Ramos (cell line): ENCODE results near the gene RRAS.

Source experiments
- in situ Hi-C: fragments of 300-500 bp; cut with MboI; formaldehyde crosslinking; loops from one replicate; pipeline ENCODE4 v1.14.3; 2022; ENCODE audit warnings: low sequenced_read_pairs; ENCODE audit not compliant: unreplicated experiment

The RRAS gene

DNA sequence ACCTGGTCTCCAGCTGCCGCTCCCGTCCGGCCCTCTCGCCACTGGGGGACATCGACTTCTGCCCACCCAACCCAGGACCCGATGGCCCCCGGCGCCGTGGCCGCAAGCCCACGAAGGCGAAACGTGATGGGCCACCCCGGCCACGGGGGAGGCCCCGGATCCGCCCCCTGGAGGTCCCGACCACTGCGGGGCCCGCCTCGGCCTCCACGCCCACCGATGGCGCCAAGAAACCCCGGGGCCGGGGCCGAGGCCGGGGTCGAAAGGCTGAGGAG, 42.3 kb downstream of the RRAS start:
- in situ Hi-C loops: no loop called here

DNA sequence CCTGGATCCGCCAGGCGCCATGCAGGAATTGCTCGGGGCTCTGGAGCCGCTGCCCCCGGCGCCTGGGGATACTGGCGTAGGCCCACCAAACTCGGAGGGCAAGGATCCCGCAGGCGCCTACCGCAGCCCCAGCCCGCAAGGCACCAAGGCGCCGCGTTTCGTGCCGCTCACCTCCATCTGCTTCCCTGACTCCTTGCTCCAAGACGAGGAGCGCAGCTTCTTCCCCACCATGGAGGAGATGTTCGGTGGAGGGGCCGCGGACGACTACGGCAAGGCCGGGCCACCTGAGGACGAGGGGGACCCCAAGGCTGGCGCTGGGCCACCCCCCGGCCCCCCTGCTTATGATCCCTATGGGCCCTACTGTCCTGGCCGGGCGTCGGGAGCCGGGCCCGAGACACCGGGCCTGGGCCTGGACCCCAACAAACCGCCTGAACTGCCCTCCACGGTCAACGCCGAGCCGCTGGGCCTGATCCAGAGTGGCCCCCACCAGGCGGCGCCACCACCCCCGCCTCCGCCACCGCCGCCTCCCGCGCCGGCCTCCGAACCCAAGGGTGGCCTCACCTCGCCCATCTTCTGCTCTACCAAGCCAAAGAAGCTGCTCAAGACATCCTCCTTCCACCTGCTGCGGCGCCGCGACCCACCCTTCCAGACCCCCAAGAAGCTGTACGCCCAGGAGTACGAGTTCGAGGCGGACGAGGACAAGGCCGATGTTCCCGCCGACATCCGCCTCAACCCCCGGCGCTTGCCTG, 42.8 kb downstream of the RRAS start:
- in situ Hi-C loops: no loop called here

DNA sequence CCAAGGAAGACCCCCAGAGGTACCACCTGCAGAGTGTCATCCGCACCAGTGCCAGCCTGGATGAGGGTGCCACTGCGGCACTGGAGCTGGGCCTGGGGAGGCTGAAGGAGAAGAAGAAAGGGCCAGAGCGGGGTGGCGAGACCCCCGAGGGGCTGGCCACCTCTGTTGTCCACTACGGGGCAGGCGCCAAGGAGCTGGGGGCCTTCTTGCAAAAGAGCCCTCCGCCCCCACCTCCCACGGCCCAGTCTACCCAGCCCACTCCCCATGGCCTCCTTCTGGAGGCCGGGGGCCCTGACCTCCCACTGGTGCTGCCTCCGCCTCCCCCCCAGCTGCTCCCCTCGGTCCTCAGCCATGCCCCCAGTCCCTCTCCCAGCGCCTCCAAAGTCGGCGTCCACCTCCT, 43.5 kb downstream of the RRAS start:
- in situ Hi-C loops: no loop called here

DNA sequence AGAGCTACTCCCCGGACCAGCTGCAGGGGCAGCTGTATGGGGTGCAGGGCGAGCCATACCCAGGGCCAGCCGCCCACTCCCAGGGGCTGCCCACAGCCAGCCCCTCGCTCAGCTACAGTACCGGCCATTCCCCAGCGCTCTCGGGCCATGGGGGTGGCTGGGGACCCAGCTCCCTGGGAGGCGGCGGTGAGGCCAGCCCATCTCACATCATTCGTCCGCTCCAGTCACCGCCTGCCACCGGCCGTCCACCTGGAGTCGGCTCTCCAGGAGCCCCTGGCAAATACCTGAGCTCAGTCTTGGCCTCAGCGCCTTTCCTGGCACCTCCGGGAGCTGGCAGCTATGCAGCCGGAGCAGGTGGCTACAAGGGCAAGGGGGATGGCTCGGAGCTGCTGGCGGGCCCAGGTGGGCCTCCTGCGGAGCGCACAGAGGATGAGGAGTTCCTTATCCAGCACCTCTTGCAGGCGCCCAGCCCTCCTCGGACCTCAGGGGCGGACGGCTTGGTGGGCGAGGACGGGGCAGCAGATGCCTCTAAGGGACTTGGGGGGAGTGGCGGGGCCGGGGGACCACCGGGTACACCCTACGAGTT, 44.0 kb downstream of the RRAS start:
- in situ Hi-C loops: no loop called here

DNA sequence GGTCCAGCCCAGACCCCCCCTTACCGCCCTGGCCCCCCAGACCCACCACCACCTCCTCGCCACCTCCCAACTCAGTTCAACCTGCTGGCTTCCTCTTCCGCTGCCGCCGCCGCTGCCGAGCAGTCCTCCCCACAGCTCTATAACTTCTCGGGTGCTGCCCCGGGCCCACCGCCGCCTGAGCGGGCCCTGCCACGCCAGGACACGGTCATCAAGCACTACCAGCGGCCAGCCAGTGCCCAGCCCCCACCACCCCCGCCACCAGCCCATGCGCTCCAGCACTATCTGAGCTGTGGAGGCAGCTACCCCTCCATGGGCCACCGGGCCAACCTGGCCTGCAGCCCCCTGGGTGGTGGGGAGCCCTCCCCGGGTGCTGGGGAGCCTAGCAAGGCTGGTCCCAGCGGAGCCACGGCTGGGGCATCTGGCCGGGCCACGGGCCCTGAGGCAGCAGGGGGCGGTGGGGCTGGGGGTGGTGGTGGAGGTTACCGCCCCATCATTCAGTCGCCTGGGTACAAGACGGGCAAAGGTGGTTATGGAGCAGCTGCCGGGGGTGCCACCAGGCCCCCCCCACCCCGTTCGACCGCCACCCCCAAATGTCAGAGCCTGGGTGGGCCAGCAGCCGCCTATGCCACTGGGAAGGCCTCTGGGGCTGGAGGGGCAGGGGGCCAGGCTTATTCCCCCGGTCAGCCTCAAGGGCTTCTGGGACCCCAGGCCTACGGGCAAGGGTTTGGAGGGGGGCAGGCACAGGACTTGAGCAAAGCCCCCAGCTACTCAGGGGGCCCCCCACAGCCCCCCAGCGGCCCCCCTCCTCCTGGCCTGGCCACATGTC, 44.7 kb downstream of the RRAS start:
- in situ Hi-C loops: no loop called here

DNA sequence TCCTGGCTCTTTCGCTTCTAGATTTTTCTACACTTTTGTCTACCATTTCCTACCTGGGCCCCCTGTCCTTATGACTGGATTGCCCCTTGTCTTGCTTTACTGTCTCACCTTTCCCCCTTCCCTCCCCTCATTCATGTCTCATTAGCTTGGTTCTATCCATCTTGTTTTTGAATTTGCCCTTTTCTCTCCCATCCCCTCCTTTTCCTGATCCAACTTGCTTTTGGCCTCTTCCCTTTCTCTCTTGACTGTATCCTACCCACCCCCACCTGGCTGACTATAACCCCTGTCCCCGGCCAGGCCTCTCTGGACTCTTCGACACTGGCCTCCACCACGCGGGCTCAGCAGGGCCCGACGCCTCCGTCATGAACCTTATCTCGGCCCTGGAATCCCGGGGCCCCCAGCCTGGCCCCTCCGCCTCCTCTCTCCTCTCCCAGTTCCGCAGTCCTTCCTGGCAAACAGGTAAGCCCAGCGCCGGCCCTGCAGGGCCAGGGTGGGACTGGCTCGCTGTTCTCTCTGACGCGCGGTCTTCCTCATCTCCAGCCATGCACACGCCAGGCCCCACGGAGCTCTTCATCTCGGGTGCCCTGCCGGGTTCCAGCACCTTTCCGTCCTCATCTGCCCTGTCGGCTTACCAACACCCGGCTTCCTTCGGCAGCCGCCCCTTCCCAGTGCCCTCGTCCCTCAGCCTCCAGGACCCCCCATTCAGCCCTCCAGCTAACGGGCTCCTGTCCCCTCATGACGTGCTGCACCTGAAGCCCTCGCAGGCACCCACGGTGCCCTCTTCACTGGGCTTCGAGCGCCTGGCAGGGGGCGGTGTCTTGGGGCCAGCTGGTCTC, 45.6 kb downstream of the RRAS start:
- in situ Hi-C loops: no loop called here

DNA sequence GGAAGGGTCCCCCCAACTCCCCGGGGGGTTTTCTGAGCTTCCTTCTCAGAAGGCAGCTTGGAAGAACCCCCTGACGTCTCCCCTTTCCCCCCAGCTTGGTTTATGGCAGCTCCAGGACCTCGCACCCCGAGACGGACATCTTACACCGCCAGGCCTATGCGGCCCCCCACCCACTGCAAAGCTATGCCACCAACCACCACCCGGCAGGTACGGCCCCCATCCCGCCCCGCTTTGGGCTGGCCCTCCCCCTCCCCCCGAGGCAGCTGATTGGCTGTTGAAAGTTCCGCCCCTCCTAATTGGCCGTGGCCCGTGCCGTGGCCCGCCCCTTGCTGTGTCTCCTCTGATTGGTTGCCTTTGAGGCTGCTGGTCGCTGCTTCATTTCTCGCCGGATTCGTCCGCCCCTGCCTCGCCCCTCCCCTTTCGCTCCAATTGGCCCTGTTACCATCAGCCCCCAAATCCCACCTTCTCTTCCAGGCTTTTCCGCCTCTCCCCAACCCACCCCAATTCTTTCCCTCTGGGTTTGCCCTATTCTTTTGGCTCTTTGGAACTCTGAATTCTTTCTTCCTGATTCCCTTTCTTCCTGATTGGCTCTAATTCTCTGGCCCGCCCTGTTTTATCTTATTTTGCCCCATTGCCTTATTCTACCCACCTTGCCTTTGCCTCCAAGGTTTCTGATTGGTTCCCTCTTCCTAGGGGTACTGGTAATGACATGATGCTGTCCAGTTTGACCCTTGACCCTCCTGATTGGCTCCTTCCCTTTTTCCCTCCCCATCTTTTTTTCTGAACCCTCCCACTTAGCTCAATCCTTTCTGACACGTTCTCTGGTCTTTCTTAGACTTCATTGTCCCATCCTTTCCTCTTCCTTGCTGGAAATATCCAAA, 46.5 kb downstream of the RRAS start:
- in situ Hi-C loops: no loop called here

DNA sequence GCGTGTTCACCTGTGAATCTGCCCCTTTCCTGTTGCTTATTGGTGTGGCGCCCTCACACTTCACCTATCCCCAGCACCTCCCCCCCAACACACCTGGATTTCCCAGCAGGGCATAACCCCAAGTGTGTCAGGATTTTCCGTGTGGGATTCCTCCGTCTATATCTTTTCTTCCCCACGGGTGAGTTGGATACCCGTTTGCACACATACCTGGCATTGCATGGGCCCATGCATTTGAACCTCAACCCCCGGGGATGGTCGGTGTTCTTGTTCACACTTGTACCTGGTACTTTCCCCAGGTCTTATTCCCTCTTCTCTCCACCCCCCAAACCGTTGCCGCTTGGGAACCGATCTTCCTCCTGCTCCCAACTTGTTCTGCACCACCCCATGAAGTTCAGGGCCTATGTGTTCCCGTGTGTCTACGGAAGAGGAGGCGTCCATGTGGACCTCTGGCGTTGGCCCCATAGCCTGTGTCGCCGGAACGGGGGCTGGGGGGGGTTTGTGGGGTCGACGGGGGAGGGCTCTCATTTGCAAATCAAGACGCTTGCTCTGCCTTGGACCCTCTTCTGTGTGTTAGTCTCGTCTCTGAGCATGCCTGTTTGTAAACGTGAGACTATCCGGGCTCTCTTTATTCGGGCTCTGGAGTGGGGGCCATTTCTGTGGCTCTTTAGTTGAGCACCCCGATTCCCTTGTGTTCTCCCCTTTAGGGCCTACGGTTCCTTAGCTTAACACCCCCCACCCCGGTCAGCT, 47.3 kb downstream of the RRAS start:
- in situ Hi-C loops: no loop called here

DNA sequence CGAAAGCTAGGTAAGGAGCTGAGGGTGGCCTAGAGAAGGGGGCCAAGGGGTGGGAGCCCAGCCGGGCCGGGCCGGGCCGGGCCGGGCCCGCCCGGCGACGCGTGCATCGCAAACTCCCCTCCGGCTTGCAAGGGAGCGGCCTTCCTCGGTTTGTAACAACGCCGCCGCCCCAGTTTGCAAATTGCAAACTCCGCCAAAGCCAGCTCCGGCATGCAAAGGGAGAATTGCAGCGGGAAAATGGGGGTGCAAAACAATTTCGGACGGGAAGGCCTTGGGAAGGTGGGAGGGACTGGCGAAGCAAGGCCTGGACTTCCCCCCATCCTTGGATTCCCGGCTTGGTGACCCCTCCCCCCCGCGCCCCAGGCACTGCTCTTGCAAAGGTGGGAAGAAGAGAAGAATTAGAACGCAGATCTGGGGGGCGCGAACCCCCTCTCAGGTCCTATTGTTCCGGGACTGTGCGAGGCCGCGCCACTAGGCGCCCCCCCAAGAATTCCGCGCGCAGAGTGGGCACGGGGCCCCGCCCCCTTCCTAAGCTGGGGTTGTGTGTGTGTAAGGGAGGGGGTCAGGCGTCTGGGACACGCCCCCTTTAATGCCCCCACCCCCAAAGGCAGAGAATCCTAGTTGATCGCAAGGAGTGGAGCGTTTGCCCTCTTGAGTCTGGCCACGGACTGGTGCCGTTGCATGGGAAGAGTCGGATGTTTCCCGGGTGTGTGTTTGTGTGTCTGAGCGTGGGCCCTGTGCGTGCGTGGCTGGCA, 48.0 kb downstream of the RRAS start:
- in situ Hi-C loops: no loop called here

DNA sequence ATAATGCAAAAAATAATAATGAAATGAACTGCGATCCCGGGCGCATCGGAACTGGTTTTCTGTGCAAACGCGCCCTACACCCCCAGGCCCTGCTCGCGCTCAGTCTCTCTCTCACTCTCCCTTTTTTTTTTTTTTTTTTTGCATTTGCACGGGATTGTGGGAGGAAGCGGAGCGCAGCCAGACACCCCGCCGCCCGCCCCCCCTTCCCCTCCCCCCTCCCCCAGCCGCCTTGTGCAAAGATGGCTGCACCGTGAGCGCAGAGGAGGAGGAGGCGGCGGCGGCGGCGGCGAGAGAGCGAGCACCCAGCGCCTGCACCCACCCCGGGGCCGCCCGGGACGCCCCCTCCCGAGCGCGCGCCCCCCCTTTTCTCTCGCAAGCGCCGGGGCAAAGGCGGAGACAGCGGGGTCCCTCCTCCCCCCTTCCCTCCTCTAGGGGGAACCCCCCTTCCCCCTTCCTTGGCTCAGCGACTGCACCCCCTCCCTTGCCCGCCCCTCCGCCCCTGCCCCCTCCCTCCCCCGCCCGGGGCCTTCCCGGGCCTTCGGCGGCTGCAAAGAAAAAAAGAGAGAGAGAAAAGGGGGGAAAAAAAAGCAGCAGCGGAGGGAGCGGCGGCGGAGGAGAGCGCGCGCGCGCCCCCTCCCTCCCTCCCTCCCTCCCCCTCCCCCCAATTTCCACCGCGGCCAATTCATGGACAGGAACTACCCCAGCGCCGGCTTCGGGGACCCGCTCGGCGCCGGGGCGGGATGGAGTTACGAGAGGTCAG, 48.8 kb downstream of the RRAS start, which contains the start of gene PRR12:
TSS of gene PRR12 (plus strand) at position 212 of the 760 bp plus-strand sequence. CDS start at position 685, 473 bp downstream.
- in situ Hi-C loops: no loop called here

DNA sequence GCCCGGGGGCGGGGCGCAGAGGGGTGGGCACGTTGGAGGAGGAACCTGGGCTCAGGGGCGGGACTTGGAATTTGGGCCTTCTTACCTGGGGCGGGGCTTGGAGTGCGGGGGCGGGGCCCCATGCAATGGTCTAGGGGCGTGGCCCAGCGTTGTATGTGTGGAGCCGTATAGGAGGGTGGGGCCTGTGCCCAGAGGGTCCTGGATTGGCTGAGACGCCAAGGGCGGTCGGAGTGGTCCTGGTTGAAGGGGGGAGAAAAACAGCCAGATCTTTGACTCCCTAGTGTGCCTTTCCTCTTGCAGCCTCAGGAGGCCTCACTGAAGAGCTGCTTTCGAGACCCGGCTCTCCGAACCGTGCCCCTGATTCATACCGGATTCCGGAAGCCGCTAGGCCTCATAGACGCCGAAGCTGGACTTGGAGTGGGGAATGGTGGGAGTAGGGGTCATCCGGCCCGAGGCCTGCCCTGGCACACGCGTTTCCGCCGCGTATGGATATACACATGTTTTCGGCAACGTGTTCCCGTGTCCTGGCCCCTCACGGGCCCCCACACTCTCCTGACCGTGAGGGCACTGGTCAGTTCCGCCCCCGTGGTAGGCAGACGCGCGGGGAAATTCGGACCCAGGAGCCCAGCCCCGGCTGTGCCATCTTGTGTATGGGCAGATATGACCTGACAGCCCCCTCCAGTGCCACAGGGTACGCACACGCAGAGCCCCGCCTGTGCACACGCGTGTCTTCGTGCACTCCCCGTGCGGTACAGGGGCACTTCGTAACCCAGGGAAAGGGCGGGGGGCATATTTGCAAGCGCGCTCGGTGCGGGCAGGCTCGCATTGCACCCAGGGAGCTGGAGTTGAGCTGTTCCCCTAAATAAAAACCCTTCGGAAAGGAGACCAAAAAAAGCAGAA, 49.6 kb downstream of the RRAS start:
- in situ Hi-C loops: no loop called here

DNA sequence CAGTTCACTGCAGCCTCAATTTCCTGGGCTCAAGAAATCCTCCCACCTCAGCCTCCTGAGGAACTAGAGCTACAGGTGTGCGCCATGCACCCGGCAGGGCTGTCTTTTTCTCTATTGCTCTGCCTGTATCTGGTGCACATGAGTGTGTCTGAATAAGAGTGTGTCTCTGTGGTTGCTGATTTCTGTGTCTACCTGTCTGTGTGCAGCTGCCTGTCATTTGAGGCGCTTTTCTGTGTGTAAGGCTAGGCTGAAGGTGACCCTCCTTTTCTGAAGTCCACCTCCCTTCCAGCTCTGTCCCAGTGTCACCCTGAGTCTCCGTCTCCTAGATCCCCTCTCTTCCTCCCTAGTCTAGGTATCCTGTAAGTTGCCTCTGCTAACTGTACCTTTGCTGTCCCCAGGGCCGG, 50.4 kb downstream of the RRAS start:
- in situ Hi-C loops: no loop called here

DNA sequence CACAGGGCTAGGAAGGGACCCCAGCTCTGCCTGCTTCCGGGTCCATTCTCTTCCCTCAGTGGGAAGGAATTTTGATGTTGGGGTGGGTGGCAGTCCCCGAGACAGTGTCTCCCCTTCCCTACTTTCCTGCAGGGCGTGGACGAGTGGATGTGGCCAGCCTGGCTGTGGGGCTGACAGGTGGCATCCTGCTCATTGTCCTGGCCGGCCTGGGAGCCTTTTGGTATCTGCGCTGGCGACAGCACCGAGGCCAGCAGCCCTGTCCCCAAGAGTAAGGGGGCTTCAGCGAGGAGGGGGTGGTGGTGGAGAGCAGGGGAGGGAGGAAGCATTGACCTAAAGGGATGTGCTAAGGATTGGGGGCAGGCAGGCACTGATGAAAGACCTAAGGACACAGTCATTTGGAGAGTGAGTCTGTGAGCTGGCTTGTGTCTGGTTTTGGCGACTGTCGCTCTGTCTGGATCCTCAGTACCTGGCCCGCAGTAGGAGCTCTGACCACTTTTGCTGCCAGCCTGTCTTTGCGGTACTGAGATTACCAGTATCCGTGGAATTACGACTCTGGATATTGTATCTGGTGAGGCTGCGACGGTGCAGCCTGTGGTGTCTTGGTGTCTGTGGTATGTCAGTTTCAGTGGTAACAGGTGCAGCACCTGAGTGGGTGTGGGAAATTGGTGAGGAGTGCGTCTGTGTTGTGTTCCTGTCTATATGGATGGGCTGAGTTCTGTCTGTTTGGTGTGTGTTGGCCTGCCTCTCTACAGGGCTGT, 51.4 kb downstream of the RRAS start:
- in situ Hi-C loops: no loop called here

DNA sequence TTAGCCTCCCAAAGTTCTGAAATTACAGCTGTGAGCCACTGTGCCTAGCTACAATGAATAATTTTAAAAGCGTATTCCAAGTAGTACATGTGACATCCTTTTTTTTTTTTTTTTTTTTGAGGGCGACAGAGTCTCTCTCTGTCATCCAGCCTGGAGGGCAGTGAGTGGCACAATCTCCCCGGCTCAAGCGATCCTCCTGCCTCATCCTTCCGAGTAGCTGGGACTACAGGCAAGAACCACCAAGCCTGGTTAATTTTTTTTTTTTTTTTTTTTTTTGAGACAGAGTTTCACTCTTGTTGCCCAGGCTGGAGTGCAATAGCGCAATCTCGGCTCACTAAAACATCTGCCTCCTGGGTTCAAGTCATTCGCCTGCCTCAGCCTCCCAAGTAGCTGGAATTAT, 52.7 kb downstream of the RRAS start:
- in situ Hi-C loops: no loop called here
